LNCAP (cell line): ENCODE data around the gene SLC36A1.

Source experiments
- TF ChIP-seq, protein P1 (sequence below): fragments of 450-650 bp; IDR thresholded peaks from 2 replicates; pipeline ENCODE4 v1.5.1; 2017; ENCODE audit warnings: mild to moderate bottlenecking

SLC36A1 gene

GRCh38 chr5:151493665-151494064 lies 46.3 kb downstream of the SLC36A1 start:
- TF ChIP-seq, protein P1, sequence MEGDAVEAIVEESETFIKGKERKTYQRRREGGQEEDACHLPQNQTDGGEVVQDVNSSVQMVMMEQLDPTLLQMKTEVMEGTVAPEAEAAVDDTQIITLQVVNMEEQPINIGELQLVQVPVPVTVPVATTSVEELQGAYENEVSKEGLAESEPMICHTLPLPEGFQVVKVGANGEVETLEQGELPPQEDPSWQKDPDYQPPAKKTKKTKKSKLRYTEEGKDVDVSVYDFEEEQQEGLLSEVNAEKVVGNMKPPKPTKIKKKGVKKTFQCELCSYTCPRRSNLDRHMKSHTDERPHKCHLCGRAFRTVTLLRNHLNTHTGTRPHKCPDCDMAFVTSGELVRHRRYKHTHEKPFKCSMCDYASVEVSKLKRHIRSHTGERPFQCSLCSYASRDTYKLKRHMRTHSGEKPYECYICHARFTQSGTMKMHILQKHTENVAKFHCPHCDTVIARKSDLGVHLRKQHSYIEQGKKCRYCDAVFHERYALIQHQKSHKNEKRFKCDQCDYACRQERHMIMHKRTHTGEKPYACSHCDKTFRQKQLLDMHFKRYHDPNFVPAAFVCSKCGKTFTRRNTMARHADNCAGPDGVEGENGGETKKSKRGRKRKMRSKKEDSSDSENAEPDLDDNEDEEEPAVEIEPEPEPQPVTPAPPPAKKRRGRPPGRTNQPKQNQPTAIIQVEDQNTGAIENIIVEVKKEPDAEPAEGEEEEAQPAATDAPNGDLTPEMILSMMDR, result no peak

DNA sequence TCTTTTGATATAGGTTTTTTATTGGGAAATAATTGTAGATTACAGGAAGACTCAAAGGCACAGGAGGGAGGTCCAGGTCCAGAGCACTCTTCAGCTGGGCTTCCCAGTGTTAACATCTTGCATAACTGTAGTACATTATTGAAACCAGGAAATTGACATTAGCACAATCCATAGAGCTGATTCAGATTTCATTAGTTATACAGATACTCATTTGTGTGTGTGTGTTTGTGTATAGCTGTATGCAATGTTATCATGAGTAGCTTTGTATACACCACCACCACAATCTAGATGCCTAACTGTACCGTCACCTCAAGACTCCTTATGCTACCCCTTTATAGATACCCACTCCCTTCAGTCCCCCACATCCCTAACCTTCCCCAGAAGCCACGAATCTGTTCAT lies 47.9 kb downstream of the SLC36A1 start:
- TF ChIP-seq, protein P1, result no peak

GRCh38 chr5:151496041-151496484 lies 48.7 kb downstream of the SLC36A1 start:
- TF ChIP-seq, protein P1, result no peak

- TF ChIP-seq, protein P1, result no peak
Observed at GRCh38 chr5:151497391-151498002, 50.1 kb downstream of the SLC36A1 start.

GRCh38 chr5:151498395-151499155 lies 51.2 kb downstream of the SLC36A1 start:
- TF ChIP-seq, protein P1, result no peak

DNA sequence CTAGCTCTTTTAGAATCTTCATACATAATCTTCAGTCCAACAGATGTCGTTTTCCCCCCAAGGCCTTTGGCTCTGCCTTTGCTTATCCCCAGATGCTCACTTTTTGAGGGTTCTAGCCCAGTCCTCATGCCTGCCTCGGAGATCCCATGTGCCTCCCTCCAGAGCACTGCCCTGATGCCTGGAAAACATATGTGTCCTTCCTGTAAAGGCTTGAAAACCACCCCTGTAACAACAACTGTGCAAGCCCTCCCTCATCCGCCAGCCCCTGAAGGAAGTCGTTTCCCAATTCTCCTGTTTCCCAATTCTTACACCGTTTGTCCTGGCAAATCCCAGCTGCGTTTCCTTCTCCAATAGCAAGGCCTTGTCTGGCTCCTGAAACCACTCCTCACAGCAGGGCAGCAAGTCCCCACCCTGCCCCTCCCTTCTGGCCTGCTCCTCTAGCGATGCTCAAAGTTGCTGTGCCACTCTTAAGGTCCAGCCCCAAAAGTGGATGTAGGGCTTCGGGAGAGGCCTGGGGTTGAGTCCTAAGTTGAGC lies 52.2 kb downstream of the SLC36A1 start:
- TF ChIP-seq, protein P1, result no peak

DNA sequence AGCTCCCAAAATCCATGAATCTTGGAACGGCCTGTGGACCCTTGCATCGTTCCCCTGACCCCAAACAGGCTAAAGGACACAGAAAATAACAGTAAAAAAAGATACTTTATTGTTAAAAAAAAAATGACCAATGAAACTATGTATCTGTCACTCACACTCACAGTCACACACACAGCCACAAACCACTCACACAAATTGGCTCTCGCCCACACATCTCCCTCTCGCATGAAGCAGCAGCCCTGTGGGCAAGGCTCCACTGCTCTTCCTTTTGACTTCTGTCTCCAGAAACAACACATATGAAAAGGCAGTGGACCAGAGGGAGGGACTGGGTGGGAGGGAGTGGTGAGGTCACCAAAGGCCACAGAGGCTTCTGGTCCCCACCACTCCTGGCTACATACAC lies 56.6 kb downstream of the SLC36A1 start:
- TF ChIP-seq, protein P1, result no peak
